ENCODE data around the gene NADSYN1. TPM values are rescaled to one million over a fixed set of nuclear protein-coding genes. Genes with fewer than 3 reads are reported as not detected.

The NADSYN1 gene
- total RNA-seq, 2 donors from 2014 or later, result 45.7 to 71.2 TPM

DNA sequence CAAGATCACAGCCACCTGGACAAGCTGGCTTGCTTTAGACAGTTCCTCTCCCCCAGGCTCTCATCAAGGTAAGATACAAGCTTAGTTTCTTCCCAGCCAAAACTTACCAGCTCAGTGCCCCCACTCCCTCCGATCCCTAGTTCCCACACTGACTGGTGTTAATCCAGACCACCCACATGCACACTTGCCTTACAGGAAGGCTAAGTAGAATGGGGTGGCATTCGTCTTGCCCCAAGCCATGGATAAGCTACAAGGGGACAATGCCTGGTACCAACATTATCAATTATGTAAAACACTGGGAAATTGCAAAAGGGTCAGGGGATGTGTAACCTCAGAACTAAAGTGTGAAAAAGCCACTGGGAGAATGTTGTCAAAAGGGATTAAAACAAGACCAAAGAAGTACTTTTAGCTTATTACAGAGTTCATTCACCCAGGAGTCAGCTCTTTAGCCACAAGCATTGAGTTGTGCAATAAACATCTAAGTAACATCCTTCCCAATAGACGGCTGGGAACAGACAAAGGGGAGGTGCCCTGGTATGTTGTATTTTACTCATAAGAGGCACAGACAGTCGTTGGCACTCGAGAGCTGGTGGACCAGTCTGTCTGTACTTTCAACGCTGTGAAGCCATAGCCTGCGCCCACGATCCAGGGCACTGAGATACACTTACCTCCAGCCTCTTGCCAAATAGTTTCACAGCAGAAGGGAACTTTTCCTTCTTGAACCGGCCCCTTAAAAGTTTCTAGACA, 5.9 kb upstream of the NADSYN1 start:
- DNase-seq, result peak in 1 of 4 donors; percentile 41
- no peak for TF ChIP-seq POLR2A (IDR thresholded peaks at IDR 0.05)
- TF ChIP-seq, protein P1, sequence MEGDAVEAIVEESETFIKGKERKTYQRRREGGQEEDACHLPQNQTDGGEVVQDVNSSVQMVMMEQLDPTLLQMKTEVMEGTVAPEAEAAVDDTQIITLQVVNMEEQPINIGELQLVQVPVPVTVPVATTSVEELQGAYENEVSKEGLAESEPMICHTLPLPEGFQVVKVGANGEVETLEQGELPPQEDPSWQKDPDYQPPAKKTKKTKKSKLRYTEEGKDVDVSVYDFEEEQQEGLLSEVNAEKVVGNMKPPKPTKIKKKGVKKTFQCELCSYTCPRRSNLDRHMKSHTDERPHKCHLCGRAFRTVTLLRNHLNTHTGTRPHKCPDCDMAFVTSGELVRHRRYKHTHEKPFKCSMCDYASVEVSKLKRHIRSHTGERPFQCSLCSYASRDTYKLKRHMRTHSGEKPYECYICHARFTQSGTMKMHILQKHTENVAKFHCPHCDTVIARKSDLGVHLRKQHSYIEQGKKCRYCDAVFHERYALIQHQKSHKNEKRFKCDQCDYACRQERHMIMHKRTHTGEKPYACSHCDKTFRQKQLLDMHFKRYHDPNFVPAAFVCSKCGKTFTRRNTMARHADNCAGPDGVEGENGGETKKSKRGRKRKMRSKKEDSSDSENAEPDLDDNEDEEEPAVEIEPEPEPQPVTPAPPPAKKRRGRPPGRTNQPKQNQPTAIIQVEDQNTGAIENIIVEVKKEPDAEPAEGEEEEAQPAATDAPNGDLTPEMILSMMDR (IDR thresholded peaks at IDR 0.05), result no peak
- intact Hi-C loops (cut with DNase I), result no loop called here
- Histone ChIP-seq H3K36me3 (replicated peaks in 1 of 2; ENCODE audit: insufficient read depth in 1 of 2, low read depth in 2 of 2) (peaks cover 0 to 4% of the 10 kb centered on the region in 2 donors), H3K9me3 (no peaks in the 10 kb centered on the region), H3K27ac (peak overlapping the region in 2 of 4 donors; percentile 81 to 87), H3K4me1 (peaks cover 38% of the 10 kb centered on the region), H3K27me3 (no peaks in the 10 kb centered on the region), H3K4me3 (no peak overlapping the region)
- 37 to 39% methylated on average over 9 of the region's 9 CpGs for WGBS, 2 donors
- no peak for ATAC-seq

DNA sequence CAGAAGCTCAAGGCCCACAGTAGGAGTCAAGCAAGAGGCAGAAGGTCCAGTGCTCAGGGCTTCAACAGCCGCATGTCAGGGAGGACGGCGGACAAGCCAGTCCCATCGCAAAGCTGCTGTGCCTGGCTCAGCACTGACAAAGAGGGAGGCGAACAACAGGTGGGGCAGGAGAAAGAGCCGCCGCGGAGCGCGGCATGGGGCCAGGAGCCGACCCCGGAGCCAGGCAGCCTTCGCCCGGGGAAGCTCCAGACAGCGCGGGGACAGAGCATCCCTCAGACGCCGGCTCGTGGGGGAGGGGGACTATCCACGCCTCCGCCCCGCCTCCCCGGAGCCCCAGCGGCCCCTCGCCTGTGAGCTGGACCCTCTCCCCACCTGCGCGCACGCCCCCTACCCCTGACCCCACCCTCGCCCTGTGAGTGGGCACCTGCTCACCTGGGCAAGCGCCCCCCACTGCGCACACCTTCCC, 5.2 kb upstream of the NADSYN1 start:
- ATAC-seq, result peak; percentile 6
- intact Hi-C loops (cut with DNase I), result no loop called here
- peak in 2 of 4 donors; percentile 35 to 47 for DNase-seq

DNA sequence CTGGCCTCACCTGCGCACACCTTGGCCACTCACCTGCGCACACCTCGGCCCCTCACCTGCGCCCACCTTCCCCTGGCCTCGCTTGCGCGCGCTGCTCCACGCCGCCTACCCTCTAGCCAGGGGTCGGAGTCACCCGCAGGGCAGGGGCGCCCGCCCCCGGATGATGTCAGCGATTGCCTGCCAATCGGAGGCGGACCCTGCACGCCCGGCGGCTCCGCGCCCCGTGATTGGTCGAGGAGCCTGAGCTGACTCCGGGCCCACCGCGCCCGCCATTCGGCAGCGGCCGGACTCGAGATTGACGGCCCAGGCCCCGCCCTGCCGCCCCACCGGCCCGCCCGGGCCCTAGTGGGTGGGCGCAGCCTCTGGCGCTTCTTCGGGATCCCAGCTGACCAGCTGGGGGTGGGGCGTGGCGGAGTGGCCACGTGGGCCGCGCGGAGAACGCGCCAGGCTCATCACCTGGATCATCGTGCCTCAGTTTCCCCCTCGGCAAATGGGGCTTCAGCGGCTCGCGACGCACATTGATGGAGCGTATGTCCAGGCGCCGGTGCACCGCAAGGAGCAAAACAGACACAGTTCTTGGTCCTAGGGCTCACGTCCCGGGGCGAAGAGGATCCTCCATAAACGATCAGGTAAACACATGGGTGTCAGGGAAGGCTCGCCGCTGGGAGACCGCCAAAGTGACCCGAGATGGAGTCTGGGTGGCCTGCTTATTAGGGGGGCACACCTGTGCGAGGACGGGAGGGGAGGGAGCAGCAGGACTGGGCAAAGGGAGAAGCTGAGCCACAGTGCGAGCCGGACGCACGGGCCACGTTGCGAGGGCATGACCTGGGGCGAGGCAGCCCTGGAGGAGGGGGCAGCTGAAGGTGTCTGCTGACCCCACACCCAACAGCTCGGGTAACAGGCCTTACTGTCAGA, 4.5 kb upstream of the NADSYN1 start, which contains the start of gene DHCR7:
DHCR7 (minus strand) TSS at position 137 of the 915 bp plus-strand sequence. CDS start 3,441 bp downstream, outside the sequence.
- Histone ChIP-seq H3K4me3 (peak within 1 kb of the TSS; percentile 52 to 85), H3K27me3 (no peaks in the 10 kb centered on the region), H3K9me3 (no peaks in the 10 kb centered on the region), H3K4me1 (peaks cover 44% of the 10 kb centered on the region), H3K36me3 (replicated peaks in 1 of 2; ENCODE audit: insufficient read depth in 1 of 2, low read depth in 2 of 2) (peaks cover 0 to 3% of the 10 kb centered on the region in 2 donors), H3K27ac (peak within 1 kb of the TSS; percentile 68 to 87 (median 78))
- intact Hi-C loops (cut with DNase I), result no loop called here
- TF ChIP-seq, protein P1 (IDR thresholded peaks at IDR 0.05), result peak in 2 of 7 experiments; percentile 19 to 32
- peak; percentile 34 to 57 (median 47) for TF ChIP-seq POLR2A (IDR thresholded peaks at IDR 0.05)
- ATAC-seq, result peak; percentile 82
- DNase-seq, result peak; percentile 95 to 97 (median 96)
- 1% methylated on average over 36 to 77 of the region's 78 CpGs for WGBS, 2 donors

More for the DNA sequence above, 5.2 kb upstream of the NADSYN1 start:
- TF ChIP-seq, protein P1 (IDR thresholded peaks at IDR 0.05), result no peak
- no peak for TF ChIP-seq POLR2A (IDR thresholded peaks at IDR 0.05)
- peak overlapping the region; percentile 68 to 87 (median 78) for H3K27ac ChIP-seq
- no peaks in the 10 kb centered on the region for H3K27me3 ChIP-seq
- H3K4me3 ChIP-seq, result peak overlapping the region; percentile 52 to 85
- 0 to 3% methylated on average over 5 to 30 of the region's 31 CpGs for WGBS, 2 donors
- peaks cover 44% of the 10 kb centered on the region for H3K4me1 ChIP-seq
- no peaks in the 10 kb centered on the region for H3K9me3 ChIP-seq
- H3K36me3 ChIP-seq (replicated peaks in 1 of 2; ENCODE audit: insufficient read depth in 1 of 2, low read depth in 2 of 2), result peaks cover 0 to 4% of the 10 kb centered on the region in 2 donors

DNA sequence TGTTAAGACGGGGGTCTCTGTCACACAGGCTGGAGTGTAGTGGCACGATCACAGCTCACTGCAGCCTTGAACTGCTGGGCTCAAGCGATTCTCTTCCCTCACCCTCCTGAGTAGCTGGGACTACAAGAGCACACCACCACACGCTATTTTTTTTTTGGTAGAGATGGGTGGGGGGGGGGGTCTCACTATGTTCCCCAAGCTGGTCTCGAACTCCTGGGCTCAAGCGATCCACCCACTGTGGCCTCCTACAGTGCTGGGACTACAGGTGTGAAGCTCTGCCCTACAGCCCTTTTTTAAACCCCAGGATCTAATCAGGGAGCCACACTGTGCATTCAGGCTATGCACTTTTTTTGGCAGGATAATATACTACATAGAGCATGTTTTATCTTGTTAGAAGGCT, 3.4 kb upstream of the NADSYN1 start:
- Histone ChIP-seq H3K27ac (peak overlapping the region; percentile 68 to 87 (median 78)), H3K4me3 (no peak overlapping the region), H3K27me3 (no peaks in the 10 kb centered on the region), H3K4me1 (peaks cover 55% of the 10 kb centered on the region), H3K9me3 (no peaks in the 10 kb centered on the region), H3K36me3 (replicated peaks in 1 of 2; ENCODE audit: insufficient read depth in 1 of 2, low read depth in 2 of 2) (no peaks in the 10 kb centered on the region)
- intact Hi-C loops (cut with DNase I), result no loop called here
- WGBS, 2 donors, result 28 to 40% methylated on average over 6 of the region's 6 CpGs
- DNase-seq, result peak in 1 of 4 donors; percentile 6
- no peak for TF ChIP-seq POLR2A (IDR thresholded peaks at IDR 0.05)
- TF ChIP-seq, protein P1 (IDR thresholded peaks at IDR 0.05), result no peak
- no peak for ATAC-seq

All from body of pancreas (tissue), 4 donors.